Measurements from ENCODE around the gene CPTP.

CPTP gene

DNA sequence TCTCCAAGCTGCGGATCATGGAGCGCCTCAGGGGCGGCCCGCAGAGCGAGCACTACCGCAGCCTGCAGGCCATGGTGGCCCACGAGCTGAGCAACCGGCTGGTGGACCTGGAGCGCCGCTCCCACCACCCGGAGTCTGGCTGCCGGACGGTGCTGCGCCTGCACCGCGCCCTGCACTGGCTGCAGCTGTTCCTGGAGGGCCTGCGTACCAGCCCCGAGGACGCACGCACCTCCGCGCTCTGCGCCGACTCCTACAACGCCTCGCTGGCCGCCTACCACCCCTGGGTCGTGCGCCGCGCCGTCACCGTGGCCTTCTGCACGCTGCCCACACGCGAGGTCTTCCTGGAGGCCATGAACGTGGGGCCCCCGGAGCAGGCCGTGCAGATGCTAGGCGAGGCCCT is 2.7 kb downstream of the CPTP start:
- no peak overlapping the region for H2AK5ac ChIP-seq (ENCODE audit: low read length, severe bottlenecking)
- no peak overlapping the region for H2BK5ac ChIP-seq (ENCODE audit: low read depth, low read length, poor library complexity, severe bottlenecking)
- H4K91ac ChIP-seq (ENCODE audit: low read length), result no peak overlapping the region
- H3K23ac ChIP-seq (ENCODE audit: low read length in 2 of 2), result no peak overlapping the region
- H3K79me1 ChIP-seq (replicated peaks; ENCODE audit: low read length, poor library complexity, severe bottlenecking), result peaks cover 13% of the 10 kb centered on the region
- no peak overlapping the region for H3K4me2 ChIP-seq (ENCODE audit: low read length, poor library complexity, severe bottlenecking)
- no peak overlapping the region for H2BK120ac ChIP-seq (ENCODE audit: low read depth, low read length)
- H2BK12ac ChIP-seq (ENCODE audit: low read length in 2 of 2), result no peak overlapping the region
- H3K4me3 ChIP-seq (ENCODE audit: insufficient read depth in 1 of 2, low read depth in 1 of 2, low read length in 2 of 2), result no peak overlapping the region
- DNase-seq, result no peak
- H3K9me3 ChIP-seq (ENCODE audit: control insufficient read depth, low read length), result no peaks in the 10 kb centered on the region
- no peak overlapping the region for H3K14ac ChIP-seq (ENCODE audit: low read length in 2 of 2)
- no peak overlapping the region for H3K9ac ChIP-seq (ENCODE audit: low read length)
- H4K8ac ChIP-seq (ENCODE audit: low read length), result no peak overlapping the region
- no peak overlapping the region for H3K27ac ChIP-seq (ENCODE audit: low read length, poor library complexity, severe bottlenecking)
- H3K4ac ChIP-seq (ENCODE audit: low read depth in 1 of 2, low read length in 2 of 2), result no peak overlapping the region
- H2AFZ ChIP-seq (ENCODE audit: low read depth, low read length), result no peak overlapping the region
- peaks cover 58% of the 10 kb centered on the region for H3K4me1 ChIP-seq (ENCODE audit: control insufficient read depth, insufficient read depth, low read depth, low read length)
- H3K18ac ChIP-seq (ENCODE audit: low read depth in 1 of 2, low read length in 2 of 2), result no peak overlapping the region
- WGBS, result 95% methylated on average over 40 of the region's 40 CpGs
- H2BK15ac ChIP-seq (ENCODE audit: low read depth, poor library complexity, severe bottlenecking), result no peak overlapping the region
- no peaks in the 10 kb centered on the region for H3K27me3 ChIP-seq (ENCODE audit: control insufficient read depth in 1 of 2, insufficient read depth in 1 of 2, low read length in 2 of 2)
- peaks cover 12 to 58% of the 10 kb centered on the region in 2 experiments for H3K36me3 ChIP-seq (ENCODE audit: control insufficient read depth in 1 of 2, insufficient read depth in 2 of 2, low read depth in 1 of 2, low read length in 2 of 2)

- Histone ChIP-seq H3K4me3 (ENCODE audit: insufficient read depth in 1 of 2, low read depth in 1 of 2, low read length in 2 of 2) (no peak overlapping the region), H2BK15ac (ENCODE audit: low read depth, poor library complexity, severe bottlenecking) (no peak overlapping the region), H4K8ac (ENCODE audit: low read length) (no peak overlapping the region), H3K23ac (ENCODE audit: low read length in 2 of 2) (no peak overlapping the region), H3K79me1 (replicated peaks; ENCODE audit: low read length, poor library complexity, severe bottlenecking) (peaks cover 13% of the 10 kb centered on the region), H2BK5ac (ENCODE audit: low read depth, low read length, poor library complexity, severe bottlenecking) (no peak overlapping the region), H3K36me3 (ENCODE audit: control insufficient read depth in 1 of 2, insufficient read depth in 2 of 2, low read depth in 1 of 2, low read length in 2 of 2) (peaks cover 12 to 61% of the 10 kb centered on the region in 2 experiments), H3K9ac (ENCODE audit: low read length) (no peak overlapping the region), H2BK12ac (ENCODE audit: low read length in 2 of 2) (no peak overlapping the region), H3K27me3 (ENCODE audit: control insufficient read depth in 1 of 2, insufficient read depth in 1 of 2, low read length in 2 of 2) (no peaks in the 10 kb centered on the region), H3K9me3 (ENCODE audit: control insufficient read depth, low read length) (no peaks in the 10 kb centered on the region), H4K91ac (ENCODE audit: low read length) (no peak overlapping the region), H3K14ac (ENCODE audit: low read length in 2 of 2) (no peak overlapping the region), H3K27ac (ENCODE audit: low read length, poor library complexity, severe bottlenecking) (no peak overlapping the region), H2AFZ (ENCODE audit: low read depth, low read length) (no peak overlapping the region), H2BK120ac (ENCODE audit: low read depth, low read length) (no peak overlapping the region), H3K4me1 (ENCODE audit: control insufficient read depth, insufficient read depth, low read depth, low read length) (peaks cover 55% of the 10 kb centered on the region), H3K18ac (ENCODE audit: low read depth in 1 of 2, low read length in 2 of 2) (no peak overlapping the region), H3K4me2 (ENCODE audit: low read length, poor library complexity, severe bottlenecking) (no peak overlapping the region), H2AK5ac (ENCODE audit: low read length, severe bottlenecking) (no peak overlapping the region), H3K4ac (ENCODE audit: low read depth in 1 of 2, low read length in 2 of 2) (no peak overlapping the region)
- WGBS, result 92% methylated on average over 15 of the region's 15 CpGs
- DNase-seq, result no peak
These were observed 3.7 kb downstream of the CPTP start for GRCh38 chr1:1328254-1328653.

GRCh38 chr1:1329304-1330210 is 5.0 kb downstream of the CPTP start:
- no peak overlapping the region for H3K23ac ChIP-seq (ENCODE audit: low read length in 2 of 2)
- H2BK15ac ChIP-seq (ENCODE audit: low read depth, poor library complexity, severe bottlenecking), result no peak overlapping the region
- H3K27ac ChIP-seq (ENCODE audit: low read length, poor library complexity, severe bottlenecking), result no peak overlapping the region
- peak overlapping the region; percentile 24 for H4K8ac ChIP-seq (ENCODE audit: low read length)
- H2AFZ ChIP-seq (ENCODE audit: low read depth, low read length), result no peak overlapping the region
- peak overlapping the region; percentile 83 for H4K91ac ChIP-seq (ENCODE audit: low read length)
- H2BK5ac ChIP-seq (ENCODE audit: low read depth, low read length, poor library complexity, severe bottlenecking), result no peak overlapping the region
- no peak for DNase-seq
- peak overlapping the region in 1 of 2 experiments; percentile 37 for H3K14ac ChIP-seq (ENCODE audit: low read length in 2 of 2)
- peak overlapping the region in 1 of 2 experiments; percentile 30 for H3K4me3 ChIP-seq (ENCODE audit: insufficient read depth in 1 of 2, low read depth in 1 of 2, low read length in 2 of 2)
- H3K27me3 ChIP-seq (ENCODE audit: control insufficient read depth in 1 of 2, insufficient read depth in 1 of 2, low read length in 2 of 2), result no peaks in the 10 kb centered on the region
- no peak overlapping the region for H3K4ac ChIP-seq (ENCODE audit: low read depth in 1 of 2, low read length in 2 of 2)
- H3K4me1 ChIP-seq (ENCODE audit: control insufficient read depth, insufficient read depth, low read depth, low read length), result peaks cover 51% of the 10 kb centered on the region
- H3K9me3 ChIP-seq (ENCODE audit: control insufficient read depth, low read length), result no peaks in the 10 kb centered on the region
- no peak overlapping the region for H3K4me2 ChIP-seq (ENCODE audit: low read length, poor library complexity, severe bottlenecking)
- H2BK12ac ChIP-seq (ENCODE audit: low read length in 2 of 2), result no peak overlapping the region
- H3K18ac ChIP-seq (ENCODE audit: low read depth in 1 of 2, low read length in 2 of 2), result no peak overlapping the region
- no peak overlapping the region for H2AK5ac ChIP-seq (ENCODE audit: low read length, severe bottlenecking)
- H2BK120ac ChIP-seq (ENCODE audit: low read depth, low read length), result no peak overlapping the region
- H3K9ac ChIP-seq (ENCODE audit: low read length), result no peak overlapping the region
- WGBS, result 96% methylated on average over 58 of the region's 58 CpGs
- H3K79me1 ChIP-seq (replicated peaks; ENCODE audit: low read length, poor library complexity, severe bottlenecking), result peaks cover 13% of the 10 kb centered on the region
- peaks cover 12 to 74% of the 10 kb centered on the region in 2 experiments for H3K36me3 ChIP-seq (ENCODE audit: control insufficient read depth in 1 of 2, insufficient read depth in 2 of 2, low read depth in 1 of 2, low read length in 2 of 2)

GRCh38 chr1:1330366-1331067 is 5.9 kb downstream of the CPTP start:
- H3K23ac ChIP-seq (ENCODE audit: low read length in 2 of 2), result no peak overlapping the region

More at GRCh38 chr1:1330366-1331067, 5.9 kb downstream of the CPTP start:
- peaks cover 13% of the 10 kb centered on the region for H3K79me1 ChIP-seq (replicated peaks; ENCODE audit: low read length, poor library complexity, severe bottlenecking)
- H2BK15ac ChIP-seq (ENCODE audit: low read depth, poor library complexity, severe bottlenecking), result no peak overlapping the region
- no peak overlapping the region for H3K4ac ChIP-seq (ENCODE audit: low read depth in 1 of 2, low read length in 2 of 2)
- H4K8ac ChIP-seq (ENCODE audit: low read length), result peak overlapping the region; percentile 32
- DNase-seq, result no peak
- no peak overlapping the region for H2BK5ac ChIP-seq (ENCODE audit: low read depth, low read length, poor library complexity, severe bottlenecking)
- H3K9me3 ChIP-seq (ENCODE audit: control insufficient read depth, low read length), result no peaks in the 10 kb centered on the region
- H3K14ac ChIP-seq (ENCODE audit: low read length in 2 of 2), result no peak overlapping the region
- no peak overlapping the region for H2BK12ac ChIP-seq (ENCODE audit: low read length in 2 of 2)
- no peak overlapping the region for H2BK120ac ChIP-seq (ENCODE audit: low read depth, low read length)
- no peak overlapping the region for H2AK5ac ChIP-seq (ENCODE audit: low read length, severe bottlenecking)
- H3K4me3 ChIP-seq (ENCODE audit: insufficient read depth in 1 of 2, low read depth in 1 of 2, low read length in 2 of 2), result no peak overlapping the region
- H4K91ac ChIP-seq (ENCODE audit: low read length), result peak overlapping the region; percentile 18
- no peak overlapping the region for H2AFZ ChIP-seq (ENCODE audit: low read depth, low read length)
- no peaks in the 10 kb centered on the region for H3K27me3 ChIP-seq (ENCODE audit: control insufficient read depth in 1 of 2, insufficient read depth in 1 of 2, low read length in 2 of 2)
- peaks cover 12 to 84% of the 10 kb centered on the region in 2 experiments for H3K36me3 ChIP-seq (ENCODE audit: control insufficient read depth in 1 of 2, insufficient read depth in 2 of 2, low read depth in 1 of 2, low read length in 2 of 2)
- WGBS, result 87% methylated on average over 15 of the region's 15 CpGs
- H3K4me1 ChIP-seq (ENCODE audit: control insufficient read depth, insufficient read depth, low read depth, low read length), result peaks cover 44% of the 10 kb centered on the region
- H3K27ac ChIP-seq (ENCODE audit: low read length, poor library complexity, severe bottlenecking), result no peak overlapping the region
- peak overlapping the region in 1 of 2 experiments; percentile 28 for H3K18ac ChIP-seq (ENCODE audit: low read depth in 1 of 2, low read length in 2 of 2)
- H3K9ac ChIP-seq (ENCODE audit: low read length), result peak overlapping the region; percentile 65
- H3K4me2 ChIP-seq (ENCODE audit: low read length, poor library complexity, severe bottlenecking), result peak overlapping the region; percentile 6
